CD4-positive, alpha-beta T cell (primary cell): ENCODE results near the gene NDUFAF7. TPM values are rescaled to one million over a fixed set of nuclear protein-coding genes. Genes with fewer than 3 reads are reported as not detected.

Experiments
- ATAC-seq: fragments of 200-7000 bp; cut with Tn5 transposase; one replicate; pipeline ENCODE4 v1.10.0; 2022; ENCODE audit warnings: mild to moderate bottlenecking; ENCODE audit not compliant: poor library complexity
- CTCF ChIA-PET: fragments of 350-600 bp; sonication (Branson Sonifier 250); formaldehyde crosslinking; loops from one replicate; lab custom pipeline; 2021; ENCODE audit warnings: antibody characterized with exemption, inconsistent platforms; lab: Charles Lee
- POLR2A ChIA-PET: fragments of 350-600 bp; sonication (Branson Sonifier 250); formaldehyde crosslinking; loops from one replicate; lab custom pipeline; 2021; ENCODE audit warnings: antibody characterized with exemption, inconsistent platforms; lab: Charles Lee
- DNase-seq, 14 experiments: peaks; one replicate each; pipeline ENCODE4 v3.0.0-alpha.2; 2013 to 2020; ENCODE audit warnings: mixed read lengths in 2 of 14
- H3K27ac ChIP-seq, 2 donors: one replicate each; pipeline versions ENCODE4 v1.5.1 to v1.7.0; 2013; ENCODE audit warnings: low read length in 2 of 2, low read depth in 1 of 2, mild to moderate bottlenecking in 1 of 2
- H3K27me3 ChIP-seq, 2 experiments: 1 replicate in 1 of 2; 2 replicates in 1 of 2; pipeline versions ENCODE4 v1.6.1 to v1.7.0; 2013; ENCODE audit warnings: low read length in 2 of 2, control low read depth in 1 of 2, mild to moderate bottlenecking in 1 of 2, moderate library complexity in 1 of 2; ENCODE audit not compliant: insufficient read depth in 2 of 2, control insufficient read depth in 1 of 2
- H3K36me3 ChIP-seq: one replicate; pipeline ENCODE4 v1.6.1; 2013; ENCODE audit warnings: low read length, control low read depth; ENCODE audit not compliant: insufficient read depth
- H3K4me1 ChIP-seq: one replicate; pipeline ENCODE4 v1.6.1; 2013; ENCODE audit warnings: low read length, control low read depth; ENCODE audit not compliant: insufficient read depth
- H3K4me3 ChIP-seq: one replicate; pipeline ENCODE4 v1.5.1; 2013; ENCODE audit warnings: mild to moderate bottlenecking, low read length, moderate library complexity
- H3K9me3 ChIP-seq, 2 experiments: 1 replicate in 1 of 2; 2 replicates in 1 of 2; pipeline versions ENCODE4 v1.6.1 to v1.7.0; 2013; ENCODE audit warnings: low read length in 2 of 2, mild to moderate bottlenecking in 2 of 2, control low read depth in 1 of 2, moderate library complexity in 1 of 2; ENCODE audit not compliant: control insufficient read depth in 1 of 2, insufficient read depth in 1 of 2
- H3K27ac Mint-ChIP-seq: one replicate; pipeline ENCODE4 v1.8.0; 2020; ENCODE audit warnings: mixed read lengths
- H3K27me3 Mint-ChIP-seq: one replicate; pipeline ENCODE4 v1.8.0; 2021; ENCODE audit warnings: mixed read lengths
- H3K36me3 Mint-ChIP-seq: one replicate; pipeline ENCODE4 v1.8.0; 2021; ENCODE audit warnings: low read depth, mixed read lengths
- H3K4me1 Mint-ChIP-seq: one replicate; pipeline ENCODE4 v1.8.0; 2021; ENCODE audit warnings: low read depth, mixed read lengths
- H3K4me3 Mint-ChIP-seq: one replicate; pipeline ENCODE4 v1.8.0; 2020; ENCODE audit warnings: mild to moderate bottlenecking, mixed read lengths
- H3K9me3 Mint-ChIP-seq: one replicate; pipeline ENCODE4 v1.8.0; 2020; ENCODE audit warnings: mixed read lengths
- CTCF ChIP-seq: fragments of 200-600 bp; IDR thresholded peaks from one replicate; pipeline ENCODE4 v1.8.0; 2022; ENCODE audit warnings: antibody characterized with exemption, mild to moderate bottlenecking
- intact Hi-C, 2 experiments: fragments of 100-400 bp; cut with DNase I in 1 of 2; cut with micrococcal nuclease in 1 of 2; formaldehyde crosslinking; loops; one replicate each; pipeline versions ENCODE4 v1.15.1 to v1.9.0; 2023 to 2025; cut with DNase I, micrococcal nuclease
- total RNA-seq, 174 experiments: library from RNA in 2 of 174; stranded (reverse) in 2 of 174; gene quantifications; one replicate each; pipeline ENCODE4 v1.2.3 and lab custom pipeline; 2021 to 2026

Gene NDUFAF7
- total RNA-seq, 2 experiments from 2014 or later, result 21.4 to 24.1 TPM

- H3K9me3 ChIP-seq, result no peaks in the 10 kb centered on the region
- no peak for ATAC-seq
- Mint-ChIP-seq H3K27me3 (no peaks in the 10 kb centered on the region), H3K27ac (no peak overlapping the region), H3K4me1 (no peaks in the 10 kb centered on the region), H3K4me3 (no peak overlapping the region), H3K36me3 (peaks cover 68% of the 10 kb centered on the region), H3K9me3 (no peaks in the 10 kb centered on the region)
- no peaks in the 10 kb centered on the region for H3K4me1 ChIP-seq
- peaks cover 16% of the 10 kb centered on the region for H3K36me3 ChIP-seq
- H3K4me3 ChIP-seq, result no peak overlapping the region
- POLR2A ChIA-PET, result no interaction called here
- CTCF ChIA-PET, result no interaction called here
- no peaks in the 10 kb centered on the region for H3K27me3 ChIP-seq
- intact Hi-C loops, result no loop called here
- H3K27ac ChIP-seq, result no peak overlapping the region
- no peak for DNase-seq
- no peak for TF ChIP-seq CTCF
Observed at GRCh38 chr2:37281916-37282315, 50.5 kb downstream of the NDUFAF7 start.

- no peak overlapping the region for H3K4me3 Mint-ChIP-seq
- intact Hi-C loops, result no loop called here
- no peak overlapping the region for H3K27ac Mint-ChIP-seq
- Histone ChIP-seq H3K4me1 (no peaks in the 10 kb centered on the region), H3K27me3 (no peaks in the 10 kb centered on the region), H3K36me3 (peaks cover 16% of the 10 kb centered on the region), H3K9me3 (no peaks in the 10 kb centered on the region), H3K27ac (no peak overlapping the region), H3K4me3 (no peak overlapping the region)
- ChIA-PET CTCF (no interaction called here), POLR2A (no interaction called here)
- no peaks in the 10 kb centered on the region for H3K27me3 Mint-ChIP-seq
- H3K4me1 Mint-ChIP-seq, result no peaks in the 10 kb centered on the region
- no peaks in the 10 kb centered on the region for H3K9me3 Mint-ChIP-seq
- ATAC-seq (no peak), DNase-seq (no peak)
- TF ChIP-seq CTCF, result no peak
- peaks cover 69% of the 10 kb centered on the region for H3K36me3 Mint-ChIP-seq
Observed at GRCh38 chr2:37282746-37283145, 51.3 kb downstream of the NDUFAF7 start.

DNA sequence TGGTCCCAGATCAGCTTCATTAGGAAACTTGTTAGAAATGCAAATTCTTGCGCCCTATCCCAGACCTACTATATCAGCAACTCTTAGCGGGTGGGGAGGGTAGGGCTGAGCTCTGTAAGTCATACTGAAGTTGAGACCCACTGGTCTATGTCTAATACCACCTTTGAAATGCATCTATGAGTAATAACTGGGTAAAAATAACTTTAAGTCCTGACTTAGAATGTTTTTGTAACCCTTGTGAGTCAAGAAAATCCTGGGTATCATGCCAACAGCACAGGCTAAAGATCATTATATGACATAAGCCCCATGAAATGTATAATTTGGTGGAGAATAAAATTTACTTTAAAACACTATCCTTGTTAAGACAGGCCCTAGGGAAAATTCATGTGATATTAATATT lies 51.7 kb downstream of the NDUFAF7 start:
- H3K27me3 ChIP-seq, result no peaks in the 10 kb centered on the region
- Mint-ChIP-seq H3K27ac (no peak overlapping the region), H3K27me3 (no peaks in the 10 kb centered on the region), H3K4me1 (no peaks in the 10 kb centered on the region), H3K36me3 (peaks cover 70% of the 10 kb centered on the region), H3K4me3 (no peak overlapping the region), H3K9me3 (no peaks in the 10 kb centered on the region)
- no peaks in the 10 kb centered on the region for H3K9me3 ChIP-seq
- no peak overlapping the region for H3K4me3 ChIP-seq
- ChIA-PET POLR2A (no interaction called here), CTCF (interaction anchor here (1.1 kb wide), 1 partner anchor 11 kb away, joined by 5 read pairs; no protein-coding TSS in a partner anchor)
- no peak for ATAC-seq
- H3K36me3 ChIP-seq, result peaks cover 19% of the 10 kb centered on the region
- no peak overlapping the region for H3K27ac ChIP-seq
- no peaks in the 10 kb centered on the region for H3K4me1 ChIP-seq
- no peak for DNase-seq
- TF ChIP-seq CTCF, result no peak
- intact Hi-C loops, result no loop called here
